ENCODE data around the gene OGDH.
"Not testable (repeated sequence)": the region's sequence is repeated elsewhere in the genome, so short reads cannot be mapped to it uniquely, and the experiment has no call there.

Gene OGDH

GRCh38 chr7:44580945-44581878 lies 25.2 kb upstream of the OGDH start:
- DNase-seq (ENCODE audit: low read depth) = no peak

- peak; percentile 96 for DNase-seq (ENCODE audit: low read depth)
These were observed 24.4 kb upstream of the OGDH start, which contains the start of gene TMED4 for GRCh38 chr7:44581879-44582603. TMED4 (minus strand) TSS chr7:44582231; CDS start chr7:44582206, 25 bp downstream.

- no peak for DNase-seq (ENCODE audit: low read depth)
These were observed 23.1 kb upstream of the OGDH start for GRCh38 chr7:44583146-44583865.

- peak; percentile 57 for DNase-seq (ENCODE audit: low read depth)
These were observed 18.4 kb upstream of the OGDH start for GRCh38 chr7:44587843-44588711.

- DNase-seq (ENCODE audit: low read depth) = no peak
These were observed 15.5 kb upstream of the OGDH start for GRCh38 chr7:44590910-44591309.

- DNase-seq (ENCODE audit: low read depth) = no peak
These were observed 10.3 kb upstream of the OGDH start for GRCh38 chr7:44595934-44596635.

GRCh38 chr7:44597181-44597580 lies 9.2 kb upstream of the OGDH start:
- DNase-seq (ENCODE audit: low read depth) = not testable (repeated sequence)

- no peak for DNase-seq (ENCODE audit: low read depth)
These were observed 7.2 kb upstream of the OGDH start for GRCh38 chr7:44599222-44599621.

- DNase-seq (ENCODE audit: low read depth) = no peak
These were observed 3.9 kb upstream of the OGDH start for GRCh38 chr7:44602576-44602910.

GRCh38 chr7:44603193-44603592 lies 3.2 kb upstream of the OGDH start:
- no peak for DNase-seq (ENCODE audit: low read depth)

GRCh38 chr7:44604941-44605340 lies 1.5 kb upstream of the OGDH start:
- no peak for DNase-seq (ENCODE audit: low read depth)

GRCh38 chr7:44607141-44608068 lies 978 bp downstream of the OGDH start:
- DNase-seq (ENCODE audit: low read depth) = no peak

- DNase-seq (ENCODE audit: low read depth) = no peak
These were observed 2.7 kb downstream of the OGDH start for GRCh38 chr7:44608916-44609648.

- no peak for DNase-seq (ENCODE audit: low read depth)
These were observed 3.4 kb downstream of the OGDH start for GRCh38 chr7:44609829-44610228.

- DNase-seq (ENCODE audit: low read depth) = no peak
These were observed 8.8 kb downstream of the OGDH start for GRCh38 chr7:44615149-44615611.

GRCh38 chr7:44615793-44616192 lies 9.4 kb downstream of the OGDH start:
- DNase-seq (ENCODE audit: low read depth) = no peak

GRCh38 chr7:44616545-44616944 lies 10.1 kb downstream of the OGDH start:
- no peak for DNase-seq (ENCODE audit: low read depth)

GRCh38 chr7:44617225-44617890 lies 10.9 kb downstream of the OGDH start:
- peak; percentile 74 for DNase-seq (ENCODE audit: low read depth)

Measured in stromal cell of bone marrow (primary cell).